ENCODE results near the gene TULP3.

The TULP3 gene

DNA sequence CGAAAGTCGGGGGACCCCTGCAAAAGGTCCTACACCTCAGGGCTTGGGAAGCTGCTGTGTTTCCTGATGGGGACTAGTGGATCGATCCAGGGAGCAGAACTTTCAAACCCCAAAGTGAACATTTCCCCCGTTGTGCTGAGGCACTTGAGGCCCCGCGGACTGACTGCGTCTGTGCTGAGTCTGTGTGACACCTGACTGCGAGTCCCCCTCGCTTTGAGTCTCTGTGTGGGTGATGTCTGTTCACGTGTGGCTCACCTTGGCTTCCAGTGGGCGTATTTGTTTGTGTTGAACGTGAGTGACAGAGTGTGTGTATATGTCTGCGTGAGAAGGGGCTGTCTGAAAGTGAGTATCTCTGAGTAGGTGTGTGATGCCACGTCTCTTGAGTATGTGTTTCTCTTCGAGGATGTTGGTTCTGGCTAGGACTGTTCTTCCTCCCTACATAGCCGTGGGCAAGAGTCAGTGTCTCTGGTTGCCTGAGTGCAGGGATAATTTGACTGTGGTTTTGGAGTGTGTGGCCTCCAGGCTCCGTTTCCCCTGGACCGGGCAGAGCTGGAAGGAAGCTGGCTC is 69.8 kb downstream of the TULP3 start:
- DNase-seq (ENCODE audit: low read depth) = no peak
- peak overlapping the region; percentile 75 for H3K4me3 ChIP-seq (ENCODE audit: low read depth, low read length)

GRCh38 chr12:2960996-2961616 is 70.4 kb downstream of the TULP3 start:
- peak overlapping the region; percentile 75 for H3K4me3 ChIP-seq (ENCODE audit: low read depth, low read length)
- no peak for DNase-seq (ENCODE audit: low read depth)

GRCh38 chr12:2961705-2962104 is 71.0 kb downstream of the TULP3 start:
- H3K4me3 ChIP-seq (ENCODE audit: low read depth, low read length) = peak overlapping the region; percentile 75
- no peak for DNase-seq (ENCODE audit: low read depth)

DNA sequence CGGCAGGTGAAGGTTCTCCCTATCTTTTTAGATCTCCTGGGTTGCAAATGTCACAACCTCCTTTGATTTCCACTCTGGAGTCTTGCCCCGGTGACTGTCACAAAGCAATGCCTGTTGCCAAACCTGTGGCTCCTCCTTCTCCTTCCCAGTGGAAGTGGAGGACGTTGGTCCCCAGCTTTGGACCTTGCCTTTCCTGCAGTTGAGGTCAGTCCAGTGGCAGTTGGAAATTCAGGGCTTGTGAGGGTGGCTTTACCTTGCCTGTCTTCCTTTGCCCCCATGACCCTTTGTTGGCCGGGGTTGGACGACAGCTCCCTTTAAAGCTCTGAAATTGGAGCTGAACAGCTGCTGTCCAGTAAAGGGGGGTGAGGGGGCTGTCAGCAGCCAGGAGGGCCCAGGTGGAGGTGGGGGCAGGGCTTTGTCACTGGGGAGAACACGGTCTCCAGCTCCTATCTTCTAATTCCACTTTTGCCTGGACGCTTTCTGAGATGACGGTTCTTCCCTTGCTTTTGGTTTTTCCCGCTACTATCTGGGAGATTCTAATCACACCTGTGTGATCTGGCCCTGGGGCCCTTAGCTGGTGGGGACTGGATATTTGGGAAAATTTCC is 72.6 kb downstream of the TULP3 start:
- H3K4me3 ChIP-seq (ENCODE audit: low read depth, low read length) = no peak overlapping the region
- no peak for DNase-seq (ENCODE audit: low read depth)

- DNase-seq (ENCODE audit: low read depth) = no peak
- no peak overlapping the region for H3K4me3 ChIP-seq (ENCODE audit: low read depth, low read length)
Measured at GRCh38 chr12:2963760-2964292, 73.1 kb downstream of the TULP3 start.

DNA sequence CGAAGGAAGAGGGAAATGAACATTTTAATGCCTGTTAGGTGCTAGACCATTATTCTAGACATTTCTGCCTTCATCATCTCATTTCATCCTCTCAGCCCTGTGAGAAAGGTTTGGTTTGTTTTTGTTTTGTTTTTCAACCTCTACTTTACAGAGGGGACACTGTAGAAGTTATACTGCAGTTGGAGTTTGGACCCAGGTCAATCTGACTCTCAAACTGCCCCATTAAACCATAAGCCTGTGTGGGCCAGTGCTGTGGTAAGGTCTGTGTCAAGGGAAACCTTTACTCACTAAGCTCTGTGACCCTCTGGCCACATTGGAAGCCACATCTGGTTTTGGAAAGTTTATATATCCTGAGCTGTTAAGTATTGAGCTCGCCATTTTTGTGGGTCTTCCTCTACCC is 77.0 kb downstream of the TULP3 start:
- no peak for DNase-seq (ENCODE audit: low read depth)
- H3K4me3 ChIP-seq (ENCODE audit: low read depth, low read length) = no peak overlapping the region

DNA sequence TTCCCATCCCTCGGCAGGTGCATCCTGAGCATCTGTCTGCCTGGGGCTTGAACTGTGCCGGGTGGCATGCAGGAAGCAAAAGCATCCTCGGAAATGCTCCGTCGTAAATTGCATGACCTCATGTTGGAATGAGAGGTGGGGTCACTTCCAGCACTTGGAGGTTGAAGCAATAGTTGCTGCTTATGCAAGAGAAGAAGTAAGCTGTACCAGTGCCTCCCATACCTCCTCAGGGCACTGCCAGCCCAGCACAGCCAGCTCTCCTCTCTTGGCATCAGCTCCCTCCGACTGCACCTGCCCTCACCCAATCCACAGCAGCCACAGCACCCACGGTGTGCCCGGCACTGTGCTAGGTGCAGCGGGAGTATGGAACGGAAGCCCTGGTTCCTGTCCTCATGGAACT is 80.1 kb downstream of the TULP3 start:
- DNase-seq (ENCODE audit: low read depth) = no peak
- H3K4me3 ChIP-seq (ENCODE audit: low read depth, low read length) = no peak overlapping the region

DNA sequence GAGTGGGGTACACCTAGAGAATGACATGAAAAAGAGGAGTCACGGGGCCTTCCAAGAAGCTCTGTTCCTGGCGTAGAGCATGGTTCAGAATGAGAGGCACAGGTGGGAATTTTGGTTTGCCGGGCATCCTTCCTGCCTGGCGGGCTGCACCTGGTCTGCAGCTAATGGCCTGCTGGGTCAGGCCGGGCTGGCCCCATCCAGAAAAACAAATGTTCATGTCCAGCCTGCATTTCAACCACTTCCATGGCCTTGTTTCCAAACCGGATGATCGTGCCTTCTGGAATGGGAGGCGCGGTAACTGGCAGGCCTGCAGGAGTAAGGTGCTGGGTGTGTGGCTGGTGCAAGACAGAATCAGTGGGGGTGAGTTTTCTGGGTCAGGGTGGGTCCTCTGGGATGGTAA is 82.9 kb downstream of the TULP3 start:
- H3K4me3 ChIP-seq (ENCODE audit: low read depth, low read length) = no peak overlapping the region
- no peak for DNase-seq (ENCODE audit: low read depth)

DNA sequence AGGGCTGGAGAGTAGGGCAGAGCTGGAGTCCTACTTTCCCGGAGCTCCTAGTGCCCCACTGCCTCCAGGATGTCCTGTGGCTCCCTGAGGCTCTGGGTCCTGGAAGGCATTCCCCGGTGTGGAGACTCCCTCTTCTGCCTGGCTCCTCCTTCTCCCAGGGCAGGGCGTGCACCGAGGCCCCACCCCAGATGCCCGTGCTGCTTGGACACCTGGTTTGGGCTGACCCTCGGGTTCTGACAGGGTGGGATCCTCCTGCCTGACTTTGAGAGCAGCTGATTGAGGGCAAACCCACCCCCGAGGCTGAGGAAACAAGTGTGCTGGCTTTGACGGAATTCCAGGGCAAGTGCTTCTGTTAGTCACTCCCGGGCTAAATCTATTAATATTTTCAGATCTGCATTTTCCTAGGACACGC is 83.9 kb downstream of the TULP3 start:
- DNase-seq (ENCODE audit: low read depth) = no peak
- no peak overlapping the region for H3K4me3 ChIP-seq (ENCODE audit: low read depth, low read length)

- no peak overlapping the region for H3K4me3 ChIP-seq (ENCODE audit: low read depth, low read length)
- DNase-seq (ENCODE audit: low read depth) = no peak
Measured at GRCh38 chr12:2976581-2976996, 85.9 kb downstream of the TULP3 start.

DNA sequence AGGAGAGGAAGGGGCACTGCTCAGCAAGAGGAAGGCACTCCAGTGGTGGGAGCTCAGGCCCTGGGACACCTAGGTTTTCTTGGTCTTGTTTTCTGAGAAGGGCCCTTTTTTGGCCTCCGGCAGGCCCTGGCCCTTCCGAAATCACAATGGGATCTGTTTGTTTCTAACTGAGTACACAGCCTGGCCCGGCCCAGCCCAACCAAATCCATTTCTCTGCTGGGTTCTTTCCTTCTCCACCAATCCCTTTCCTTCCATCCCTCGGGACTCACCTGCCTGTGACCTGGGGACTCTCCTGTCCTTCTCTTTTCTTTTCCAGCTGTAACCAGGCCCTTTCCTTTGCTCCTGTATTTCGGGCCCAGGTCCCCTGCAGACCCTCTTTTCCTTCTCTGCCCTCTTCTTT is 87.1 kb downstream of the TULP3 start:
- no peak overlapping the region for H3K4me3 ChIP-seq (ENCODE audit: low read depth, low read length)
- DNase-seq (ENCODE audit: low read depth) = no peak

DNA sequence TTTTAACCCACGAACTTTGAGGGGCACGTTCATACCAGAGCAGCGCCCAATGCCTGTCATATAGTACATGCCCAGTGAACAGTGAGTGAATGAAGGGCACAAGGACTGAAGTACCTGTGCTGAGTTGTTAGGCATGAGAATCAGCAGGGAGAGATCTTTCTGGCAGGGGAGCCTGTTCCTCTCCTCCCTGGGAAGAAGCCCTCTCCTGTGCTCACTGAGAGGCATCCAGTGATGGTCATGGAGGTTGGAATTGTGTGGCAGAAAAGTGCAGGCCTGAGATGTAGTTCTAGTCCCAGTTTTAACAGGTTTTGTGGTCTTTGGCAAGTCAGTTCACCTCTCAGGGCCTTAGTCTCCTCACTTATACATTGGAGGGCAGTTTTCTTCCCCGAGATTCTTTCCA is 89.1 kb downstream of the TULP3 start:
- no peak overlapping the region for H3K4me3 ChIP-seq (ENCODE audit: low read depth, low read length)
- no peak for DNase-seq (ENCODE audit: low read depth)

DNA sequence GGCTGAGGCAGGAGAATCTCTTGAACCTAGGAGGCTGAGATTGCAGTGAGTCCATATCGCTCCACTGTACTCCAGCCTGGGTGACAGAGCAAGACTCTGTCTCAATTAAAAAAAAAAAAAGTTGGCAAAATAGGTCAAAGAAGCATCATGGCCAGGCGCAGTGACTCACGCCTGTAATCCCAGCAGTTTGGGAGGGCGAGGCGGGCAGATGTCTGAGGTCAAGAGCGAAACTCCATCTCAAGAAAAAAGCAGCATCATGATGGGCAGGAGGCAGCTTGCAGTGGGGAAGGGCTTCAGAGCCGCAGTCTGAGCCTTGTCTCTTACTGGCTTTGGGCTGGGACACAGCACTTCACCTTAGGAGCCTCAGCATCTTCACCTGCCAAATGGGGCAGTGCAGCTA is 89.9 kb downstream of the TULP3 start:
- no peak for DNase-seq (ENCODE audit: low read depth)
- no peak overlapping the region for H3K4me3 ChIP-seq (ENCODE audit: low read depth, low read length)

GRCh38 chr12:2982361-2982760 is 91.7 kb downstream of the TULP3 start:
- DNase-seq (ENCODE audit: low read depth) = no peak
- H3K4me3 ChIP-seq (ENCODE audit: low read depth, low read length) = no peak overlapping the region

GRCh38 chr12:2984249-2984648 is 93.6 kb downstream of the TULP3 start:
- no peak for DNase-seq (ENCODE audit: low read depth)
- no peak overlapping the region for H3K4me3 ChIP-seq (ENCODE audit: low read depth, low read length)

GRCh38 chr12:2984698-2985097 is 94.0 kb downstream of the TULP3 start:
- H3K4me3 ChIP-seq (ENCODE audit: low read depth, low read length) = no peak overlapping the region
- DNase-seq (ENCODE audit: low read depth) = no peak

DNA sequence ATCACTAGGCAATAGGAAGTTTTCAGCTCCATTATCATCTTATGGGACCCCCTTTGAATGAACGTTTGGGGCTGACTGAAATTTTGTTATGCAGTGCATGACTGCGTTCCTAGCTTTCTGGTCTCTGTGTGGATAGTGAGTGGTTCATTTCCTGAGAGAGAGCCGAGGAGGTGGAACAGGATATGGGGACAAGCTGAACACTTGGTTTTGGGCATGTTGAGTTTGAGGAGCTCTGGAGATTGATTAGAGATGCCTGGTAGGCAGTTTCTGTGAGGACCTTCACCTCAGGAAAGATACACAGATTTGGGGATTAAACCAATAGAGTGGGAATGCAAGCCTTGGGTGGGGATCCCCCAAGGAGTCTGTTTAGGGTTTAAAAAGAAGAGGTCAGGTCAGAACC is 96.2 kb downstream of the TULP3 start:
- no peak overlapping the region for H3K4me3 ChIP-seq (ENCODE audit: low read depth, low read length)
- no peak for DNase-seq (ENCODE audit: low read depth)

- no peak for DNase-seq (ENCODE audit: low read depth)
- no peak overlapping the region for H3K4me3 ChIP-seq (ENCODE audit: low read depth, low read length)
Measured at GRCh38 chr12:2988494-2988893, 97.8 kb downstream of the TULP3 start.
